GM18868 (cell line): ENCODE results near the gene IL6R.

ENCODE experiments used
- ATAC-seq: cut with Tn5 transposase; IDR thresholded peaks from one replicate; pipeline ENCODE4 v1.9.1; 2021; ENCODE audit warnings: mild to moderate bottlenecking, moderate library complexity; ENCODE audit not compliant: unreplicated experiment

The IL6R gene

DNA sequence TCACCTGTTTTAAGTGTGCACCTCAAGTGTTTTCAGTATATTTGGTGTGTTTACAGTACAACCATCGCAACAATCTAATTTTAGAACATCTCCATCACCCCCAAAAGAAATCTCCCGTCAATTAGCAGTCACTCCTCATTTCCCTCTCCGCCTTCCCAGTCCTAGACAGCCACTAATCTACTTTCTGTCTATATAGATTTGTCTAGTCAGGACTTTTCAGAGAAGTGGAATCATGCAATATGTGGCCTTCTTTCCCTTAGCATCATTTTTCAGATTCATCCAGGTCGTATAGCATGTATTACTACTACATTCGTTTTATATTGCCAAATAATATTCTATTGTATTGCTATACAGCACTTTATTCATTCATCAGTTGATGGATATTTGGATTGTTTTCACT lies 98.8 kb downstream of the IL6R start:
- no peak for ATAC-seq

DNA sequence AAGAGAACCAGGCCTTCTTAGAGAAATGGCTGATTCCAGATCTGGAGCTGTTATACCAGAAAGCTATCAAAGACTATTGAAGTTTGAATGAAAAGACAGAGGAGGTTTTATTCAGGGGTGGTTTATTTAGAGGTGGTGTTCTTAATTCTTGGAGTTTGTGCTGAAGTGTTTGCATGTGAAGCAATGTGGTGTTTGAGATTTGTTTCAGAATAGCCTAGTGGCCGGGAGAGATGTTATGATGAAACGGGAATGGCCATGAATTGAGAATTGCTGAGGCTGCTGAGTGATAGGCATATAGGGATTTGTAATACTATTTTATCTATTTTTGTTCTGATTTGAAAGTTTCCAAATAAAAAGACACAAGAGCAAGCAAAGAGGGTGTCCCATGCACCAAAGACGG lies 107.6 kb downstream of the IL6R start:
- ATAC-seq = no peak

DNA sequence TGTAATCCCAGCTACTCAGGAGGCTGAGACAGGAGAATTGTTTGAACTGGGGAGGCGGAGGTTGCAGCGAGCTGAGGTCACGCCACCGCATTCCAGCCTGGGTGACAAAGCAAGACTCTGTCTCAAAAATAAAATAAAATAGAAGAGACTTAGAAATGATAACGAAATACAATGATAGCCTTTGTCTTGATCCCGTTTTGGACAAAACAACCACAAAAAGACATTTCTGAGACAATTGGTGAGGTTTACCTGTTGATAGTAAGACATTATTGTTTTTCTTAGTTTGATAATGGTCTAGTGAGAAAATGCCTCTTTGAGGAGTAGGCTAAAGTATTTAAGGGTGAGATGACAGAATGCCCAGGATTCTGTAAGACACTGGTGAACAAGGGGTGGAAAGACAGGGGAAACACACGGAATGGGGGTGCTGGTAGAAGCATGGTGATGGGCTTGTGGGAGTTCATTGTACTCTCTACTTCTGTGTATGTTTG lies 109.0 kb downstream of the IL6R start:
- no peak for ATAC-seq

DNA sequence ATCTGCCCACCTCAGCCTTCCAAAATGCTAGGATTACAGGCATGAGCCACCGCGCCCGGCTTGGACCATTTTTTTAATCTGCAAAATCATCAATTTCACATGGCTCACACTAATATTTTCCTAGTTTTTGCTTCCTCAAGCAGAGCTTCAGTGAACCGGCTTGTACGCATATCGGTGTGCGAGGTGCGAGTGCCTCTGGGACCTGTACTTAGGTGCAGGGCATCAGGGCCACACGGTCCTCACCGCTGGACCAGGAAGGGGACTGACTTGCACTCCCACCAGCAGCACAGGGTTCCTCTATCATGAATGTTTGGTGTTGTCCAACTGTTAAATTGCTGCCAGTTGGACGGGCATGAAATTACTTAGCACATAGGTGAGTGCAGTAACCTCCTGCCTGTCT lies 112.5 kb downstream of the IL6R start:
- ATAC-seq = no peak
